SK-N-SH treated with all-trans-retinoic acid at 6 μM for 48 hours (cell line): Measurements from ENCODE around the gene TMEM107.

ENCODE experiments used
- ARNTL ChIP-seq: fragments of 450-650 bp; formaldehyde crosslinking; IDR thresholded peaks from 2 replicates; pipeline ENCODE4 v1.5.0; 2020; ENCODE audit warnings: low read depth, mild to moderate bottlenecking, moderate library complexity, borderline replicate concordance
- BACH2 ChIP-seq: fragments of 250-450 bp; sonication (Bioruptor Pico); IDR thresholded peaks from 2 replicates; pipeline ENCODE4 v1.9.0; 2021; ENCODE audit warnings: mild to moderate bottlenecking, borderline replicate concordance
- PATZ1 ChIP-seq: fragments of 250-450 bp; sonication (Bioruptor Pico); IDR thresholded peaks from 2 replicates; pipeline ENCODE4 v1.8.0; 2020; ENCODE audit warnings: mild to moderate bottlenecking, moderate library complexity, borderline replicate concordance
- PPARA ChIP-seq: fragments of 250-450 bp; sonication (Bioruptor Pico); IDR thresholded peaks from 2 replicates; pipeline ENCODE4 v1.5.0; 2020; ENCODE audit warnings: mild to moderate bottlenecking, borderline replicate concordance
- SNAI2 ChIP-seq: fragments of 250-450 bp; sonication (Bioruptor Pico); IDR thresholded peaks from 2 replicates; pipeline ENCODE4 v1.5.0; 2020; ENCODE audit warnings: mild to moderate bottlenecking, moderate library complexity
- ZFP3 ChIP-seq: fragments of 250-450 bp; sonication (Bioruptor Pico); IDR thresholded peaks from 2 replicates; pipeline ENCODE4 v1.5.0; 2020; ENCODE audit warnings: mild to moderate bottlenecking, moderate library complexity

GRCh38 chr17:8160224-8160577 lies 16.0 kb downstream of the TMEM107 start:
- TF ChIP-seq PATZ1 (no peak), ZFP3 (CRISPR knock-in tag) (no peak), PPARA (CRISPR knock-in tag) (no peak), BACH2 (no peak), ARNTL (CRISPR knock-in tag) (no peak), SNAI2 (no peak)
